Stimulated activated CD4-positive, alpha-beta T cell treated with anti-CD3 and anti-CD28 coated beads, Interleukin-4, amount 100 ng/mL, for 24 hours (primary cell): ENCODE data around the gene SMAD9.

Source experiments
- DNase-seq: peaks from one replicate; pipeline ENCODE4 v3.0.0-alpha.2; 2020

Gene SMAD9

GRCh38 chr13:36862002-36862685, 57.9 kb downstream of the SMAD9 start:
- DNase-seq: no peak

GRCh38 chr13:36859259-36859658, 60.8 kb downstream of the SMAD9 start:
- no peak for DNase-seq

- no peak for DNase-seq
Measured at GRCh38 chr13:36858290-36858689, 61.7 kb downstream of the SMAD9 start.

GRCh38 chr13:36857253-36857652, 62.8 kb downstream of the SMAD9 start:
- DNase-seq: no peak

- no peak for DNase-seq
Measured at GRCh38 chr13:36850790-36851438, 69.1 kb downstream of the SMAD9 start.

- DNase-seq: no peak
Measured at GRCh38 chr13:36848199-36848982, 71.6 kb downstream of the SMAD9 start.

- DNase-seq: no peak
Measured at GRCh38 chr13:36847606-36848005, 72.4 kb downstream of the SMAD9 start.

- no peak for DNase-seq
Measured at GRCh38 chr13:36841391-36841790, 78.6 kb downstream of the SMAD9 start.

GRCh38 chr13:36840718-36841250, 79.3 kb downstream of the SMAD9 start:
- DNase-seq: no peak

- DNase-seq: no peak
Measured at GRCh38 chr13:36839981-36840380, 80.1 kb downstream of the SMAD9 start.

- no peak for DNase-seq
Measured at GRCh38 chr13:36839281-36839680, 80.8 kb downstream of the SMAD9 start.

- no peak for DNase-seq
Measured at GRCh38 chr13:36837354-36838092, 82.5 kb downstream of the SMAD9 start.

GRCh38 chr13:36834299-36834698, 85.7 kb downstream of the SMAD9 start:
- no peak for DNase-seq

GRCh38 chr13:36831291-36831690, 88.7 kb downstream of the SMAD9 start:
- no peak for DNase-seq

GRCh38 chr13:36829753-36830152, 90.3 kb downstream of the SMAD9 start:
- DNase-seq: no peak

- DNase-seq: no peak
Measured at GRCh38 chr13:36822785-36823184, 97.3 kb downstream of the SMAD9 start.

GRCh38 chr13:36820222-36820621, 99.8 kb downstream of the SMAD9 start:
- DNase-seq: no peak

- peak; percentile 34 for DNase-seq
Measured at GRCh38 chr13:36819739-36820090, 100.3 kb downstream of the SMAD9 start.

- peak; percentile 92 for DNase-seq
Measured at GRCh38 chr13:36818804-36819738, 101.0 kb downstream of the SMAD9 start, which contains the start of gene RFXAP. TSS of gene RFXAP (plus strand) at chr13:36819222. CDS start at chr13:36819358, 136 bp downstream.

GRCh38 chr13:36817996-36818803, 101.8 kb downstream of the SMAD9 start:
- no peak for DNase-seq

GRCh38 chr13:36815062-36815461, 105.0 kb downstream of the SMAD9 start:
- DNase-seq: no peak
